Stimulated activated effector memory CD8-positive, alpha-beta T cell treated with anti-CD3 and anti-CD28 coated beads, Interleukin-12 subunit alpha, Interleukin-12 subunit beta, amount 100 ng/mL, for 72 hours (primary cell): ENCODE results near the gene ISCA1.

Source experiments
- ATAC-seq: fragments of 150-1000 bp; cut with Tn5 transposase; 2 replicates; pipeline ENCODE4 v1.10.0; 2021
- DNase-seq, 2 donors: peaks; one replicate each; pipeline ENCODE4 v3.0.0; 2021 to 2022; ENCODE audit warnings: low spot score in 2 of 2
- H3K27ac Mint-ChIP-seq: one replicate; pipeline ENCODE4 v1.8.0; 2022; ENCODE audit warnings: mild to moderate bottlenecking, mixed read lengths
- H3K36me3 Mint-ChIP-seq: one replicate; pipeline ENCODE4 v1.8.0; 2022; ENCODE audit warnings: mild to moderate bottlenecking, mixed read lengths
- H3K4me1 Mint-ChIP-seq: one replicate; pipeline ENCODE4 v1.8.0; 2022; ENCODE audit warnings: mixed read lengths
- H3K4me3 Mint-ChIP-seq: one replicate; pipeline ENCODE4 v1.8.0; 2022; ENCODE audit warnings: mild to moderate bottlenecking, mixed read lengths
- H3K9me3 Mint-ChIP-seq: one replicate; pipeline ENCODE4 v1.8.0; 2022; ENCODE audit warnings: mixed read lengths

Gene ISCA1

DNA sequence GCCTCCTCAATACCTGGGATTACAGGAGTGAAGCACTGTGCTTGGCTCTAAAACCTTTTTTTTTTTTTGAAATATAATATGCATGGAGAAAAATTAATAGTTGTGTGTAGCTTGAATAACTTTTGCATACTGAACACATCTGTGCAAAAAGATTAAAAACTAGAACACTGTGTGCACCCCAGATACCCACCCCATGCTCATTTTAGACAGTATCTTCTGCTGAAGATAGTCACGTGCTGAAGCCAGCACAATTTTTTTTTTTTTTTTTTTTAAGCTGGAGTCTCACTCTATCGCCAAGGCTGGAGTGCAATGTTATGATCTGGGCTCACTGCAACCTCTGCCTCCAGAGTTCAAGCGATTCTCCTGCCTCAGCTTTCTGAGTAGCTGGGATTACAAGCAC, 62.7 kb downstream of the ISCA1 start:
- Mint-ChIP-seq H3K36me3 (no peaks in the 10 kb centered on the region), H3K9me3 (no peaks in the 10 kb centered on the region), H3K4me3 (no peak overlapping the region), H3K4me1 (no peaks in the 10 kb centered on the region), H3K27ac (no peak overlapping the region)
- DNase-seq (no peak), ATAC-seq (no peak)

- no peak for DNase-seq
- H3K4me3 Mint-ChIP-seq = no peak overlapping the region
- H3K27ac Mint-ChIP-seq = peak overlapping the region; percentile 32
Observed at GRCh38 chr9:86217076-86217755, 65.1 kb downstream of the ISCA1 start.

More at GRCh38 chr9:86217076-86217755, 65.1 kb downstream of the ISCA1 start:
- ATAC-seq = no peak
- Mint-ChIP-seq H3K36me3 (no peaks in the 10 kb centered on the region), H3K9me3 (no peaks in the 10 kb centered on the region), H3K4me1 (no peaks in the 10 kb centered on the region)
